ENCODE measurements around the gene PPARG. TPM values are rescaled to one million over a fixed set of nuclear protein-coding genes. Genes with fewer than 3 reads are reported as not detected.

The PPARG gene
- total and polyA plus RNA-seq, 2 of the 13 experiments (the other 11 are each of a cell fraction or from before 2014, with no cell fraction given) = 13.9 to 58.3 TPM

DNA sequence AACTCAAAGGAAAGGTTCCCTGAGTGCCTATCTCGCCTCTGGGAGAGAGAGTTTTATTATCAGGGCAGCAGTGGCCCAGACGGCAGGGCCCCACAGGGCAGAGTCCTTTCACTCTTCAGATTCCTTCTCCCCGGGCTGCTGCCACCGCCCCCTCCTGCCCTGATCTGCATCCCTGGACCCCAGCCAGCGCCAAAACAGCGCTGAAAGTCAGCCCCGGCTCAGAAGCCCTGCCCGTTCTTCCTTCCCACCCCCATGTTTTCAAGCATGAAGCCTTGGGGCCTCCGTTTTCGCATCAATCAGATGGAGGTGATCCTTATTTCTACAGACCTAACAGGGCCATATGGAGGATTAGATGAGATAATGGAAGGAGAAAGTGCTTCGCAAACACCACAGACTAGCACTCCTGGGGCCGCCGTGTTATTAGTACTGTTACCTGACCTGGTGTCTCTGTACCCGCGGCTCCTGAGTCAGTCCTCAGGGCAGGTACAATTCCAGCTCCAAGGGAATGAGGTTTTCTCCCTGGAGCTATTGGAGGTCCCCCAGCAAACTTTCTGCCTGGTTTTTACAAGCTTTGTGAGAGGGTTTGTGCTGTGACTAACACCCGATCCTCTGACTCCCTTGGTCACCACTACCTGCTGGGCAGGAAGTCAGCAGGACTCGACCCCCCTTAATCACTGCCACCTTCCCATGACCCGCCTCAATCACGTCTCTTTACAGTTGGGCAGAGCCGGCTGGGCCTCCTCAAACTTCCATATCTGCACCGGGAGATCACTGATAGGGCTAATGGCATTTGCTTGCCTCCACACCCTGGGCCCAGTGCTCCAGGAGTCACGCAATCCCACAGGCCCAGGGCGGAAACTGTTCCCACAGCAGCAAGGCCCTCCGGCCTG is 156.0 kb downstream of the PPARG start (continued):
- TF ChIP-seq MATR3 (CRISPR knock-in tag; IDR thresholded peaks at IDR 0.05) (no peak), YEATS2 (CRISPR knock-in tag; IDR thresholded peaks at IDR 0.05; ENCODE audit: borderline replicate concordance) (peak; percentile 14; the same call in 1 of the 2 replicates), CBX1 (IDR thresholded peaks at IDR 0.05; ENCODE audit: low read depth) (no peak), ZMYM3 (CRISPR knock-in tag; IDR thresholded peaks at IDR 0.05) (peak; percentile 50), ZKSCAN1 (IDR thresholded peaks at IDR 0.05; ENCODE audit: low read length) (no peak), REXO4 (CRISPR knock-in tag; IDR thresholded peaks at IDR 0.05; ENCODE audit: borderline replicate concordance) (no peak), ZNF224 (CRISPR knock-in tag; IDR thresholded peaks at IDR 0.05) (no peak), ZNF792 (CRISPR knock-in tag; IDR thresholded peaks at IDR 0.05) (no peak; the same call in 1 of the 2 replicates), PLRG1 (conservative IDR thresholded peaks at IDR 0.05) (no peak), RAD51 (IDR thresholded peaks at IDR 0.05; ENCODE audit: borderline replicate concordance) (no peak), ZNF17 (CRISPR knock-in tag; IDR thresholded peaks at IDR 0.05) (no peak)
- TF ChIP-seq, protein P1, sequence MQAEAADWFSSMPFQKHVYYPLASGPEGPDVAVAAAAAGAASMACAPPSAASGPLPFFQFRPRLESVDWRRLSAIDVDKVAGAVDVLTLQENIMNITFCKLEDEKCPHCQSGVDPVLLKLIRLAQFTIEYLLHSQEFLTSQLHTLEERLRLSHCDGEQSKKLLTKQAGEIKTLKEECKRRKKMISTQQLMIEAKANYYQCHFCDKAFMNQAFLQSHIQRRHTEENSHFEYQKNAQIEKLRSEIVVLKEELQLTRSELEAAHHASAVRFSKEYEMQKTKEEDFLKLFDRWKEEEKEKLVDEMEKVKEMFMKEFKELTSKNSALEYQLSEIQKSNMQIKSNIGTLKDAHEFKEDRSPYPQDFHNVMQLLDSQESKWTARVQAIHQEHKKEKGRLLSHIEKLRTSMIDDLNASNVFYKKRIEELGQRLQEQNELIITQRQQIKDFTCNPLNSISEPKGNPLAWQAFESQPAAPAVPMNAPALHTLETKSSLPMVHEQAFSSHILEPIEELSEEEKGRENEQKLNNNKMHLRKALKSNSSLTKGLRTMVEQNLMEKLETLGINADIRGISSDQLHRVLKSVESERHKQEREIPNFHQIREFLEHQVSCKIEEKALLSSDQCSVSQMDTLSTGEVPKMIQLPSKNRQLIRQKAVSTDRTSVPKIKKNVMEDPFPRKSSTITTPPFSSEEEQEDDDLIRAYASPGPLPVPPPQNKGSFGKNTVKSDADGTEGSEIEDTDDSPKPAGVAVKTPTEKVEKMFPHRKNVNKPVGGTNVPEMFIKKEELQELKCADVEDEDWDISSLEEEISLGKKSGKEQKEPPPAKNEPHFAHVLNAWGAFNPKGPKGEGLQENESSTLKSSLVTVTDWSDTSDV (CRISPR knock-in tag; IDR thresholded peaks at IDR 0.05) = no peak
- TF ChIP-seq, protein P2, sequence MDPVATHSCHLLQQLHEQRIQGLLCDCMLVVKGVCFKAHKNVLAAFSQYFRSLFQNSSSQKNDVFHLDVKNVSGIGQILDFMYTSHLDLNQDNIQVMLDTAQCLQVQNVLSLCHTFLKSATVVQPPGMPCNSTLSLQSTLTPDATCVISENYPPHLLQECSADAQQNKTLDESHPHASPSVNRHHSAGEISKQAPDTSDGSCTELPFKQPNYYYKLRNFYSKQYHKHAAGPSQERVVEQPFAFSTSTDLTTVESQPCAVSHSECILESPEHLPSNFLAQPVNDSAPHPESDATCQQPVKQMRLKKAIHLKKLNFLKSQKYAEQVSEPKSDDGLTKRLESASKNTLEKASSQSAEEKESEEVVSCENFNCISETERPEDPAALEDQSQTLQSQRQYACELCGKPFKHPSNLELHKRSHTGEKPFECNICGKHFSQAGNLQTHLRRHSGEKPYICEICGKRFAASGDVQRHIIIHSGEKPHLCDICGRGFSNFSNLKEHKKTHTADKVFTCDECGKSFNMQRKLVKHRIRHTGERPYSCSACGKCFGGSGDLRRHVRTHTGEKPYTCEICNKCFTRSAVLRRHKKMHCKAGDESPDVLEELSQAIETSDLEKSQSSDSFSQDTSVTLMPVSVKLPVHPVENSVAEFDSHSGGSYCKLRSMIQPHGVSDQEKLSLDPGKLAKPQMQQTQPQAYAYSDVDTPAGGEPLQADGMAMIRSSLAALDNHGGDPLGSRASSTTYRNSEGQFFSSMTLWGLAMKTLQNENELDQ (CRISPR knock-in tag; IDR thresholded peaks at IDR 0.05; ENCODE audit: borderline replicate concordance) = no peak
- TF ChIP-seq, protein P3, sequence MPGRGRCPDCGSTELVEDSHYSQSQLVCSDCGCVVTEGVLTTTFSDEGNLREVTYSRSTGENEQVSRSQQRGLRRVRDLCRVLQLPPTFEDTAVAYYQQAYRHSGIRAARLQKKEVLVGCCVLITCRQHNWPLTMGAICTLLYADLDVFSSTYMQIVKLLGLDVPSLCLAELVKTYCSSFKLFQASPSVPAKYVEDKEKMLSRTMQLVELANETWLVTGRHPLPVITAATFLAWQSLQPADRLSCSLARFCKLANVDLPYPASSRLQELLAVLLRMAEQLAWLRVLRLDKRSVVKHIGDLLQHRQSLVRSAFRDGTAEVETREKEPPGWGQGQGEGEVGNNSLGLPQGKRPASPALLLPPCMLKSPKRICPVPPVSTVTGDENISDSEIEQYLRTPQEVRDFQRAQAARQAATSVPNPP (CRISPR knock-in tag; IDR thresholded peaks at IDR 0.05) = no peak
- TF ChIP-seq, protein P4, sequence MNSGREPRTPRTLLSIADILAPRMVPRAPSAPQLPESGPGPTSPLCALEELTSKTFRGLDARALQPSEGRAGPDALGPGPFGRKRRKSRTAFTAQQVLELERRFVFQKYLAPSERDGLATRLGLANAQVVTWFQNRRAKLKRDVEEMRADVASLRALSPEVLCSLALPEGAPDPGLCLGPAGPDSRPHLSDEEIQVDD (CRISPR knock-in tag; IDR thresholded peaks at IDR 0.05; ENCODE audit: borderline replicate concordance) = no peak
- TF ChIP-seq, protein P5, sequence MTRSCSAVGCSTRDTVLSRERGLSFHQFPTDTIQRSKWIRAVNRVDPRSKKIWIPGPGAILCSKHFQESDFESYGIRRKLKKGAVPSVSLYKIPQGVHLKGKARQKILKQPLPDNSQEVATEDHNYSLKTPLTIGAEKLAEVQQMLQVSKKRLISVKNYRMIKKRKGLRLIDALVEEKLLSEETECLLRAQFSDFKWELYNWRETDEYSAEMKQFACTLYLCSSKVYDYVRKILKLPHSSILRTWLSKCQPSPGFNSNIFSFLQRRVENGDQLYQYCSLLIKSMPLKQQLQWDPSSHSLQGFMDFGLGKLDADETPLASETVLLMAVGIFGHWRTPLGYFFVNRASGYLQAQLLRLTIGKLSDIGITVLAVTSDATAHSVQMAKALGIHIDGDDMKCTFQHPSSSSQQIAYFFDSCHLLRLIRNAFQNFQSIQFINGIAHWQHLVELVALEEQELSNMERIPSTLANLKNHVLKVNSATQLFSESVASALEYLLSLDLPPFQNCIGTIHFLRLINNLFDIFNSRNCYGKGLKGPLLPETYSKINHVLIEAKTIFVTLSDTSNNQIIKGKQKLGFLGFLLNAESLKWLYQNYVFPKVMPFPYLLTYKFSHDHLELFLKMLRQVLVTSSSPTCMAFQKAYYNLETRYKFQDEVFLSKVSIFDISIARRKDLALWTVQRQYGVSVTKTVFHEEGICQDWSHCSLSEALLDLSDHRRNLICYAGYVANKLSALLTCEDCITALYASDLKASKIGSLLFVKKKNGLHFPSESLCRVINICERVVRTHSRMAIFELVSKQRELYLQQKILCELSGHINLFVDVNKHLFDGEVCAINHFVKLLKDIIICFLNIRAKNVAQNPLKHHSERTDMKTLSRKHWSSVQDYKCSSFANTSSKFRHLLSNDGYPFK (CRISPR knock-in tag; IDR thresholded peaks at IDR 0.05; ENCODE audit: borderline replicate concordance) = no peak
- TF ChIP-seq, protein P6, sequence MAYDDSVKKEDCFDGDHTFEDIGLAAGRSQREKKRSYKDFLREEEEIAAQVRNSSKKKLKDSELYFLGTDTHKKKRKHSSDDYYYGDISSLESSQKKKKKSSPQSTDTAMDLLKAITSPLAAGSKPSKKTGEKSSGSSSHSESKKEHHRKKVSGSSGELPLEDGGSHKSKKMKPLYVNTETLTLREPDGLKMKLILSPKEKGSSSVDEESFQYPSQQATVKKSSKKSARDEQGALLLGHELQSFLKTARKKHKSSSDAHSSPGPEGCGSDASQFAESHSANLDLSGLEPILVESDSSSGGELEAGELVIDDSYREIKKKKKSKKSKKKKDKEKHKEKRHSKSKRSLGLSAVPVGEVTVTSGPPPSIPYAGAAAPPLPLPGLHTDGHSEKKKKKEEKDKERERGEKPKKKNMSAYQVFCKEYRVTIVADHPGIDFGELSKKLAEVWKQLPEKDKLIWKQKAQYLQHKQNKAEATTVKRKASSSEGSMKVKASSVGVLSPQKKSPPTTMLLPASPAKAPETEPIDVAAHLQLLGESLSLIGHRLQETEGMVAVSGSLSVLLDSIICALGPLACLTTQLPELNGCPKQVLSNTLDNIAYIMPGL (CRISPR knock-in tag; IDR thresholded peaks at IDR 0.05; ENCODE audit: borderline replicate concordance in 1 of 2, low read depth in 1 of 2) = peak in 1 of 2 experiments; percentile 16; a peak in 1 of 4 replicates

All from HepG2 (cell line).